NK-92 (cell line): Measurements from ENCODE around the gene GRHPR.
"Not testable (repeated sequence)": the region's sequence is repeated elsewhere in the genome, so short reads cannot be mapped to it uniquely, and the experiment has no call there.

Source experiments
- DNase-seq: peaks from one replicate; lab custom pipeline; 2025; ENCODE audit not compliant: unreplicated experiment; lab: John Stamatoyannopoulos, UW

Gene GRHPR

GRCh38 chr9:37476930-37477329 lies 54.4 kb downstream of the GRHPR start:
- no peak for DNase-seq

- not testable (repeated sequence) for DNase-seq
Measured at GRCh38 chr9:37477443-37477842, 54.9 kb downstream of the GRHPR start.

GRCh38 chr9:37477987-37478619 lies 55.6 kb downstream of the GRHPR start:
- DNase-seq = not testable (repeated sequence)

GRCh38 chr9:37480759-37481158 lies 58.3 kb downstream of the GRHPR start:
- DNase-seq = no peak

GRCh38 chr9:37485389-37486255 lies 63.1 kb downstream of the GRHPR start, which contains the start of gene POLR1E:
Gene POLR1E (plus strand): TSS chr9:37485948. CDS start chr9:37486048, 100 bp downstream.
- DNase-seq = peak; percentile 36

- no peak for DNase-seq
Measured at GRCh38 chr9:37486256-37486615, 63.7 kb downstream of the GRHPR start.
